GM12878 (cell line): ENCODE results near the gene PARD6B. TPM values are rescaled to one million over a fixed set of nuclear protein-coding genes. Genes with fewer than 3 reads are reported as not detected.
"Not testable (repeated sequence)": the region's sequence is repeated elsewhere in the genome, so short reads cannot be mapped to it uniquely, and the experiment has no call there.

Experiments used
- ATAC-seq: fragments of 200-7000 bp; cut with Tn5 transposase; 3 replicates; pipeline ENCODE4 v1.9.1; 2020; ENCODE audit warnings: mild to moderate bottlenecking, moderate library complexity
- BruUV-seq: library from RNA; stranded (reverse); fragments of 400-500 nt; replicated peaks from 2 replicates; lab custom pipeline; 2021; lab: Mats Ljungman, UMichigan
- CTCF ChIA-PET: fragments of 300-600 bp; sonication (Branson Sonifier 250); formaldehyde crosslinking; extraction: SDS; loops from one replicate; lab custom pipeline; 2021; ENCODE audit warnings: inconsistent platforms; lab: Yijun Ruan, JAX
- POLR2A ChIA-PET: fragments of 350-600 bp; formaldehyde crosslinking; extraction: SDS; loops from one replicate; lab custom pipeline; 2021; ENCODE audit warnings: inconsistent platforms; lab: Charles Lee
- RAD21 ChIA-PET: fragments of 300-600 bp; sonication (Branson Sonifier 250); formaldehyde crosslinking; loops from one replicate; lab custom pipeline; 2023; ENCODE audit warnings: antibody characterized with exemption; ENCODE audit not compliant: unreplicated experiment; lab: Charles Lee
- SMC1A ChIA-PET: fragments of 300-600 bp; sonication (Branson Sonifier 250); formaldehyde crosslinking; loops from one replicate; lab custom pipeline; 2023; ENCODE audit not compliant: unreplicated experiment, uncharacterized antibody; lab: Charles Lee
- DNase-seq: peaks from one replicate; pipeline ENCODE4 v3.0.0-alpha.2; 2011; ENCODE audit warnings: low read depth, low spot score
- FAIRE-seq: peaks from 3 replicates; lab custom pipeline; 2011; peaks lifted over from hg19 to GRCh38; lab: Jason Lieb, UNC
- H2AFZ ChIP-seq: 2 replicates; pipeline ENCODE4 v1.6.0; 2011; ENCODE audit warnings: low read depth, low read length, control low read depth; ENCODE audit not compliant: control insufficient read depth
- H3K27ac ChIP-seq: 2 replicates; pipeline ENCODE4 v1.5.1; 2011; ENCODE audit warnings: control low read depth; ENCODE audit not compliant: control insufficient read depth, insufficient read depth
- H3K27me3 ChIP-seq, 2 experiments: replicated peaks in 1 of 2; 2 replicates each; pipeline versions ENCODE4 v1.6.0 to v1.6.1; 2011; ENCODE audit warnings: low read length in 1 of 2; ENCODE audit not compliant: control insufficient read depth in 2 of 2, insufficient read depth in 2 of 2
- H3K36me3 ChIP-seq, 2 experiments: 2 replicates each; pipeline ENCODE4 v1.5.1; 2011; ENCODE audit warnings: low read length in 1 of 2; ENCODE audit not compliant: control insufficient read depth in 2 of 2, insufficient read depth in 2 of 2
- H3K4me1 ChIP-seq: 2 replicates; pipeline ENCODE4 v1.6.1; 2011; ENCODE audit warnings: mild to moderate bottlenecking, low read length, moderate library complexity, mixed read lengths; ENCODE audit not compliant: control insufficient read depth, insufficient read depth
- H3K4me2 ChIP-seq: 2 replicates; pipeline ENCODE4 v1.6.0; 2011; ENCODE audit warnings: control low read depth; ENCODE audit not compliant: control insufficient read depth, insufficient read depth
- H3K4me3 ChIP-seq: fragments of 200-600 bp; sonication (generic); 2 replicates; pipeline ENCODE4 v1.5.1; 2016
- H3K79me2 ChIP-seq: 2 replicates; pipeline ENCODE4 v1.6.0; 2011; ENCODE audit warnings: low read length; ENCODE audit not compliant: control insufficient read depth, insufficient read depth
- H3K9ac ChIP-seq: 2 replicates; pipeline ENCODE4 v1.8.0; 2011; ENCODE audit warnings: low read length, control low read depth, mixed read lengths; ENCODE audit not compliant: control insufficient read depth, insufficient read depth
- H3K9me3 ChIP-seq: replicated peaks from 3 replicates; pipeline ENCODE4 v1.5.1; 2011; ENCODE audit warnings: mild to moderate bottlenecking, low read length; ENCODE audit not compliant: control insufficient read depth, insufficient read depth
- H4K20me1 ChIP-seq: 2 replicates; pipeline ENCODE4 v1.6.0; 2011; ENCODE audit not compliant: control insufficient read depth, insufficient read depth
- ETV6 ChIP-seq, 2 experiments: fragments of 450-650 bp in 1 of 2; IDR thresholded peaks in 1 of 2; conservative IDR thresholded peaks in 1 of 2; 2 replicates each; pipeline ENCODE4 v1.6.1; 2014; ENCODE audit warnings: antibody characterized with exemption in 1 of 2, borderline replicate concordance in 1 of 2, low read depth in 1 of 2, mild to moderate bottlenecking in 1 of 2, moderate library complexity in 1 of 2
- NFXL1 ChIP-seq: fragments of 450-650 bp; IDR thresholded peaks from 2 replicates; pipeline ENCODE4 v1.6.1; 2017; ENCODE audit warnings: antibody characterized with exemption, mild to moderate bottlenecking, borderline replicate concordance
- WGBS: methylation state at CpG from one replicate; pipeline ENCODE4 v1.1.6; 2016; ENCODE audit warnings: low lambda C conversion rate; ENCODE audit not compliant: insufficient replicate concordance, insufficient coverage; ENCODE audit errors: missing lambda C conversion rate; 5-methylcytosine and 5-hydroxymethylcytosine counted together
- in situ Hi-C: fragments of 300-500 bp; cut with MboI; formaldehyde crosslinking; loops from 9 replicates; pipeline ENCODE4 v1.14.3; 2018; ENCODE audit warnings: mixed read lengths
- intact Hi-C: fragments of 100-400 bp; cut with micrococcal nuclease; formaldehyde crosslinking; loops from one replicate; pipeline ENCODE4 v1.14.2; 2022; ENCODE audit not compliant: unreplicated experiment
- polyA plus RNA-seq, 11 experiments: library from polyadenylated mRNA; depleted of rRNA in 4 of 11; unstranded in 6 of 11; stranded (reverse) in 5 of 11; fragments of >200 nt; fragmentation: Nextera tagmentation in 4 of 11; fragmentation: Illumina TruSeq in 1 of 11; extraction: Ambion mirVana in 4 of 11; extraction: Trizol in 1 of 11; gene quantifications; 1 replicate in 1 of 11; 2 replicates in 10 of 11; pipeline versions ENCODE4 v1.2.1 to v1.2.3, GENCODE V29; 2011 to 2016; ENCODE audit warnings: inconsistent platforms in 2 of 11, missing spikeins in 2 of 11, low read depth in 1 of 11
- total RNA-seq, 4 experiments: library from RNA; depleted of rRNA in 3 of 4; stranded (reverse); fragments of >200 nt in 3 of 4; fragmentation: Illumina TruSeq in 1 of 4; extraction: Trizol in 1 of 4; gene quantifications; 2 replicates each; pipeline versions ENCODE4 v1.2.1 to v1.2.3, GENCODE V29; 2013 to 2021

Gene PARD6B
- total and polyA plus RNA-seq, 10 of the 15 experiments (the other 5 are each of a cell fraction or from before 2014, with no cell fraction given) = 0.57 to 4.7 (median 2.0) TPM

DNA sequence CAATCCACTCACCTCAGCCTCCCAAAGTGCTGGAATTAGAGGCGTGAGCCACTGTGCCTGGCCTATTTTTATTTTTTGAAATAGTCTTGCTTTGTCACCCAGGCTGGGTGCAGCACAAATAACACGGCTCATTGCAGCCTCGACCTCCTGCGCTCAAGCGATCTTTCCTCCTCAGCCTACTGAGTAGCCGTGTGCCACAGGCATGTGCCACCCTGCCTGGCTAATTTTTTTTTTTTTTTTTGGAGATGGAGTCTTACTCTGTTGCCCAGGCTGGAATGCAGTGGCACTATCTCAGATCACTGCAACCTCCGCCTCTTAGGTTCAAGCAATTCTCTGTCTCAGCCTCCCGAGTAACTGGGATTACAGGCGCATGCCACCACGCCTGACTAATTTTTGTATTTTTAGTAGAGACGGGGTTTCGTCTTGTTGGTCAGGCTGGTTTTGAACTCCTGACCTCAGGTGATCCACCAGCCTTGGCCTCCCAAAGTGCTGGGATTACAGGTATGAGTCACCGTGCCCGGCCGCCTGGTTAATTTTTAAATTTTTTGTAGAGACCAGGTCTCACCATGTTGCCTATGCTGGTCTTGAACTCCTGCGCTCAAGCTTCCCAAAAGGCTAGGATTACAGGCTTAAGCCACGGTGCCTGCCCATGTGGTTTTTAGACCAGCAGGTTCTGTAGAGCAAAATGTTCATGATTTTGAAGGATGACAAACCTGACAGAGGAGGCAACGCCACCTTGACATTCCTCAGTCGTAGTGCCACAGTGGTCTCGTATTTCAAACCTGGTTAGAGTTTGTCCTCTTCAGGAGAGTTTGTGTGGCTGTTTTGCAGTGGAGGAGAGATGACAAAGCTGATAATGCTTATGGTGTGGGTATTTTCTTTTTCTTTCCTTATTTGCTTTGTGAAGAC lies 32.4 kb downstream of the PARD6B start:
- RAD21 ChIA-PET, H3K79me2 ChIP-seq, H3K36me3 ChIP-seq, POLR2A ChIA-PET, H3K4me2 ChIP-seq, CTCF ChIA-PET, H3K27me3 ChIP-seq, H3K27ac ChIP-seq, H4K20me1 ChIP-seq, H2AFZ ChIP-seq, BruUV-seq, ATAC-seq, DNase-seq, SMC1A ChIA-PET, intact Hi-C loops, H3K9me3 ChIP-seq, in situ Hi-C loops, H3K4me1 ChIP-seq, FAIRE-seq, H3K4me3 ChIP-seq, H3K9ac ChIP-seq: not testable (repeated sequence)
- WGBS = 65% methylated on average over 18 of the region's 20 CpGs
- peak; percentile 54; the same call in 1 of the 2 replicates for TF ChIP-seq NFXL1
- peak in 1 of 2 experiments; percentile 99; a peak in 2 of 4 replicates for TF ChIP-seq ETV6 (conservative IDR thresholded peaks at IDR 0.05 in 1 of 2, IDR thresholded peaks at IDR 0.05 in 1 of 2; ENCODE audit: borderline replicate concordance in 1 of 2, low read depth in 1 of 2)

- H3K9me3 ChIP-seq, in situ Hi-C loops, H3K36me3 ChIP-seq, H2AFZ ChIP-seq, intact Hi-C loops, POLR2A ChIA-PET, H3K4me2 ChIP-seq, ATAC-seq, H4K20me1 ChIP-seq, H3K27ac ChIP-seq, FAIRE-seq, RAD21 ChIA-PET, H3K79me2 ChIP-seq, BruUV-seq, SMC1A ChIA-PET, H3K4me1 ChIP-seq, H3K27me3 ChIP-seq, H3K4me3 ChIP-seq, H3K9ac ChIP-seq, DNase-seq: not testable (repeated sequence)
- WGBS = 56% methylated on average over 10 of the region's 10 CpGs
- CTCF ChIA-PET = interaction anchor here (1.1 to 1.7 kb wide), 2 partner anchors 14 to 16 kb away, joined by 3 to 5 read pairs; no protein-coding TSS in a partner anchor
Observed at GRCh38 chr20:50765251-50765650, 33.9 kb downstream of the PARD6B start.
